HS-27A (cell line): Measurements from ENCODE around the gene MAFG.
"Not testable (repeated sequence)": the region's sequence is repeated elsewhere in the genome, so short reads cannot be mapped to it uniquely, and the experiment has no call there.

ENCODE experiments used
- DNase-seq: peaks from one replicate; pipeline ENCODE4 v3.0.0-alpha.2; 2012; ENCODE audit warnings: low read depth, missing footprints

MAFG gene

GRCh38 chr17:81923302-81924260, 4.0 kb downstream of the MAFG start:
- DNase-seq: no peak

GRCh38 chr17:81922566-81923301, 4.8 kb downstream of the MAFG start:
- DNase-seq: no peak

- DNase-seq: no peak
Observed at GRCh38 chr17:81921996-81922565, 5.5 kb downstream of the MAFG start.

- no peak for DNase-seq
Observed at GRCh38 chr17:81921537-81921862, 6.0 kb downstream of the MAFG start.

- DNase-seq: no peak
Observed at GRCh38 chr17:81920612-81921536, 6.7 kb downstream of the MAFG start.

- no peak for DNase-seq
Observed at GRCh38 chr17:81918832-81919545, 8.5 kb downstream of the MAFG start.

- not testable (repeated sequence) for DNase-seq
Observed at GRCh38 chr17:81918333-81918669, 9.2 kb downstream of the MAFG start.

- peak; percentile 22 for DNase-seq
Observed at GRCh38 chr17:81917565-81918332, 9.8 kb downstream of the MAFG start, which contains the start of gene SIRT7. TSS of gene SIRT7 (minus strand) at chr17:81918176. CDS start at chr17:81918131, 45 bp downstream.

- no peak for DNase-seq
Observed at GRCh38 chr17:81916234-81917001, 11.1 kb downstream of the MAFG start.

GRCh38 chr17:81915331-81915730, 12.2 kb downstream of the MAFG start:
- DNase-seq: no peak

- DNase-seq: no peak
Observed at GRCh38 chr17:81914103-81914850, 13.3 kb downstream of the MAFG start.

- DNase-seq: no peak
Observed at GRCh38 chr17:81913394-81914102, 14.0 kb downstream of the MAFG start.

- DNase-seq: no peak
Observed at GRCh38 chr17:81912441-81913309, 14.9 kb downstream of the MAFG start.

GRCh38 chr17:81911969-81912368, 15.6 kb downstream of the MAFG start:
- DNase-seq: no peak

- DNase-seq: no peak
Observed at GRCh38 chr17:81911277-81911961, 16.1 kb downstream of the MAFG start, which contains the start of gene PCYT2. TSS of gene PCYT2 (minus strand) at chr17:81911399. CDS start at chr17:81911355, 44 bp downstream.

- DNase-seq: no peak
Observed at GRCh38 chr17:81910840-81911276, 16.7 kb downstream of the MAFG start.
